Stimulated activated CD8-positive, alpha-beta memory T cell treated with anti-CD3 and anti-CD28 coated beads, Interleukin-12 subunit alpha, Interleukin-12 subunit beta, amount 100 ng/mL, for 4 hours (primary cell): ENCODE data around the gene DDX27.
"Not testable (repeated sequence)": the region's sequence is repeated elsewhere in the genome, so short reads cannot be mapped to it uniquely, and the experiment has no call there.

Experiments
- DNase-seq: peaks from one replicate; pipeline ENCODE4 v3.0.0-alpha.2; 2020; ENCODE audit warnings: low read depth

The DDX27 gene

GRCh38 chr20:49219091-49219923 lies at the start of gene DDX27:
Gene DDX27, plus strand, starts transcription at chr20:49219416. Its CDS starts 33 bp downstream, at chr20:49219449.
- peak; percentile 89 for DNase-seq

GRCh38 chr20:49169547-49169946 lies 49.7 kb upstream of the DDX27 start:
- DNase-seq = no peak

- DNase-seq = no peak
Measured at GRCh38 chr20:49170714-49171113, 48.5 kb upstream of the DDX27 start.

GRCh38 chr20:49171909-49172308 lies 47.3 kb upstream of the DDX27 start:
- no peak for DNase-seq

- DNase-seq = no peak
Measured at GRCh38 chr20:49172413-49172812, 46.8 kb upstream of the DDX27 start.

- DNase-seq = no peak
Measured at GRCh38 chr20:49174183-49174582, 45.0 kb upstream of the DDX27 start.

DNA sequence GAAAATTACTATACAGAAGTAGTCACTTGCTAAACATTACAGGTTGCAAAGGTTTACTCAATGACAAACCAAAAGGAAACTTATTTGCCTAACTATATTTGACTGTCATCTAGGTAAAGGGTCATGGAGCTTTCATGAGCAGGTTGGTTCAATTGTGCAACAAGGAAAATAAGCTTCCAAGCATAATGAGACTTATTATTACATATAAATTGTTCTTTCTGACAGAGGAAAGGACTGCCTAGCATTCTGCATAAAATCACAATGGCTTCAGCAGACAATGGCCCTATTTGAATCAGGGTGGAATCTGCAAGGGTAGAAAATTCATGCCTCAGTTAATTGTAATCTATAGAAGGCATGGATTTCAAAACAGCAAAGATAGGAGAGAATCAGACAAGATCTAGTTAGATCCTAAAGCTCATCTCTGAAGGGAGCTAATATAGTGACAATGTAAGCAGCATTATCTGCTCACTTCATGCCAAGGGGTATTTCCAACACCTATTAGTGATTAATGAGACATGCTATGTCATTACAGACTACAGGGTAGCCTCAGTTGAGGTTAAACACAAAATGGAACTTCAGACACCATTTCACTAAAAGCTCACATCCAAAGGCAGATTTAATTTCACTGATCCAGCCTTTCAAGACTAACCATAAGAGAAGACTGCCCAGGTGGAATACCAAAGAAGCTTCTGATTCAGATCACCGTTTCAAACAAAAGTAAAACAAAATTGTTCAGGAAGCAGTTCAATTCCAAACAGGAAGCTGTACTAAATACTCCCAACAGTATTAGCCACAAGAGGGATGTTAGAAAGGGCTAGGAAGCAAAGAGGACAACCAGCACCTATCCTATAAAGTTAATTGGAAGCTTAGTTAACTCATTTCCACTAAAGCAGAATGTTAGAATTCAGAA lies 39.6 kb upstream of the DDX27 start:
- no peak for DNase-seq

DNA sequence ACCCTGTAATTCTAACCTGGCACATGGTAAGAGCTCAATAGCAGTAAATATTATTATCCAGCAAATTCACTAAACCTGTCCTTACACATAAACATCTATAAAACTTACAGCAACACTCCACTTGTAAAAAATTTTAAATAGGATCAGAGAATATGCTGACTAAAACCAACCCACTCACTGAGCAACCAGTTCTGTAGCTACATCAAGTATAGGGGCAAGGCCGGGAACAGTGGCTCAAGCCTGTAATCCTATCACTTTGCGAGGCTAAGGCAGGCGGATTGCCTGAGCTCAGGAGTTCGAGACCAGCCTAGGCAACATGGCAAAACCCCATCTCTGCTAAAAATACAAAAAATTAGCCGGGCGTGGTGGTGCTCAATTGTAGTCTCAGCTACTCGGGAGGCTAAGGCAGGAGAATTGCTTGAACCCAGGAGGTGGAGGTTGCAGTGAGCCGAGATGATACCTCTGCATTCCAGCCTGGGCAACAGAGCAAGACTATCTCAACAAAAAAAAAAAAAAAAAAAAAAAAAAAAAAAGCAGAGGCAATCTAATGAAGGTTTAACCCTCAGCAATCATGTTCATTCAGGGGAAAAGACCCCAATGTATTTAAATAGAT lies 37.8 kb upstream of the DDX27 start:
- DNase-seq = no peak

DNA sequence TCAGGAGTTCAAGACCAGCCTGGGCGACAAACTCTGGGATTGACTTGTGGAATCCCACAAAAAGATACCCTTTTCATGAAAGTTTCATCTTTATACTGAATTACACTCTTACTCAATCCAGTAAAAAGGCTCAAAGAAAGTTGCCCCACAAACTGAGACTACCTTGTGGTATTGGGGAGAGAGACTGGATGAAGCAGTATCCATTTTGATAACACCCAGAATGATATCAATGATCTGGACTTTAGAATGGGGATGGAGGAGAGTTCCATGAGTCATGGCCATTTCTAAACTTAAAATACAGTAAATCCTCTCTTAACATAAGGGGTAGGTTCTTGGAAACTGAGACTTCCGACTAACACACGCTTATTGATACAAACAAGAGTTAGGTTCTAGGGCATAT lies 35.8 kb upstream of the DDX27 start:
- DNase-seq = no peak

- DNase-seq = not testable (repeated sequence)
Measured at GRCh38 chr20:49184084-49184501, 35.1 kb upstream of the DDX27 start.

DNA sequence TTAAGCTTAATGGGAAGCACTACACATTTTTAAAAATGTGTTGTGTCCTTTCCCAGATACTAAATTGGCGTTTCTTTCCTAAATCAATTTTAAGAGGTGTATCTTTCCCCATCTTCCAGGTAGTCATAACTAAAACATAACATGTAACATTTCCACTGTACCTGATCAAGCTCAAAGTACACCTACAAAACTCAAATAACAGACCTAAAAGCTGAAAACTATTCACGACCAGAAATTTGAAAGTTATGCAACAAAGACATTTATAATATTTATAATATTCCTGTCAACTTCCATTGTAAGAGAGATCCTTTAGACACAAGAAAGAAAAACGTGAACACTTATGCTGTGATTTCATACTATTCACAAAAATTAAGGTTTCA lies 34.5 kb upstream of the DDX27 start:
- DNase-seq = no peak

GRCh38 chr20:49185071-49185761 lies 34.0 kb upstream of the DDX27 start:
- no peak for DNase-seq

DNA sequence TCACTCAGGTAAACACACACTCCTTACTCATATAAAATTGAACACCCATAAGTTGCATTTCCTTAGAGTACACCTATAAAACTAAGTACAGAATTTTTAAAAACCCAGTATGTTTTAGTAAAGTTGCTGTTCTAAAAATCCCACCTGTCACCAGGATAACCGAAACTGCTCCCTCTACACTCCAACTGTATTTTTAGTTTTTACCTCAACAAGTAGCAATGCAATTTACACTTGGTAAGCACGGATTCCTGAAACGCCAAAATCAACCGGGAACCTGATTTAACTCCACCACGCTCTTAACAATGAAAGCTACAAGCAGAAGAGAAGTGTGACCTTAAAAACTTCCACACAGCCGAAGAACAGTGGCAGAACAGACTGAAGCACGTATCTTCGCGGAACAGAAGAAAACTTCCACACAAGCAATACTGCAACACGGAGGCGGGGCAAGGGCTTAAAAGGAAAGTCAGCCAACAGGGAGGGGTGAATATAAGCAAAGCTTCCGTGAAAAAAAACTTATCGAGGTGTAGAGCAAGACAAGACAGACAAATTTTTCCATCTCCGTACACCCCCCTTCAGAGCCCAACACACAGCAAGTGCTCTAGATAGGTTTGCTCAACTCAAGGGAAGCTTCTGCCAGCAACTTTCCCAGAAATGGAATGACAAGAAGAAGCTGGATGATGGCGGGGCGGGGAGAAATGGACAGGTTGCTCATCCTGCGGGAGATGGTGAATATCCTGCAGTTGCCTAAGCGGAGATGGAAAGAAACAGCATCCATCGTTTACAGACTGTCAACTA lies 32.5 kb upstream of the DDX27 start:
- DNase-seq = peak; percentile 43

GRCh38 chr20:49187330-49187850 lies 31.8 kb upstream of the DDX27 start:
- DNase-seq = no peak

DNA sequence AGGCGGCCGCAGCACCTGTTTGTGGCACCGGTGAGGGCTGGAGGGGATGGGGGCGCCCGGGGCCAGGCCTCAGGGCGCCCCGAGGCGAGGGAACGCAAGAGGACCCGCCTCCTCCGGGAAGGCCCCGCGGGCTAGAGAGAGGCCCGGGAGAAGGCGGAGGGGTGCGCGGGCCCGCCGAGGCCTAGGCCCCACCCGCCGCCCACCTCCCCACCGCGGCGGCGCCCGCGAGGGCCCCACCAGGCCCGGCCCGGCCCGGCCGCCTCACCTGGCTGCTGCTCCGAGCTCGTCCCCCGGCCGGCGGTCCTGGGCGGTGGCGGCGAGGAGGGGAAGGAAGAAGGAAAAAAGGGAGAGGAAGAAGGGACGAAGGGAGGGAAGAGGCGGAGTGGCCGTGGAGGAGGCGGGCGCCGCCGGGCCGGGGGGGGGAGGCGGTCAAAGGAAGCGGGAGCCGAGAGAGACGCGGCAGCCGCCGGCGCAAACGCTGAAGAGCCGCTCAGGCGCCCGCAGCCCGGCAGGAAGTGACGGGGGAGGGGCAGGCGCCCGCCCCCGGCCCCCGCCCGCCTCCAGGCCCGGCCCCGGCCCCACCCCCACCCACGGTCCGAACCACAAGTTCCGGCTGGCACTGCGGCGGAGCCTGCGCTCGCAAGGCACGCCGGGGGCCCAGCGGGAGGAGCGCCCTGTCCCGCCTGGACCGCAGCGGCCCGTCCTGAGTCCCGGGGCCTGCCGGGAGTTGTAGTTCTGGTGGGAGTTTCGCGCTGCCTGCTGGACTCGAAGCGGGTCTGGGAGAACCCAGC lies 31.2 kb upstream of the DDX27 start, which contains the start of gene STAU1:
TSS of gene STAU1 (minus strand) at position 484 of the 791 bp plus-strand sequence. CDS start 22,133 bp downstream, outside the sequence.
- DNase-seq = peak; percentile 93

DNA sequence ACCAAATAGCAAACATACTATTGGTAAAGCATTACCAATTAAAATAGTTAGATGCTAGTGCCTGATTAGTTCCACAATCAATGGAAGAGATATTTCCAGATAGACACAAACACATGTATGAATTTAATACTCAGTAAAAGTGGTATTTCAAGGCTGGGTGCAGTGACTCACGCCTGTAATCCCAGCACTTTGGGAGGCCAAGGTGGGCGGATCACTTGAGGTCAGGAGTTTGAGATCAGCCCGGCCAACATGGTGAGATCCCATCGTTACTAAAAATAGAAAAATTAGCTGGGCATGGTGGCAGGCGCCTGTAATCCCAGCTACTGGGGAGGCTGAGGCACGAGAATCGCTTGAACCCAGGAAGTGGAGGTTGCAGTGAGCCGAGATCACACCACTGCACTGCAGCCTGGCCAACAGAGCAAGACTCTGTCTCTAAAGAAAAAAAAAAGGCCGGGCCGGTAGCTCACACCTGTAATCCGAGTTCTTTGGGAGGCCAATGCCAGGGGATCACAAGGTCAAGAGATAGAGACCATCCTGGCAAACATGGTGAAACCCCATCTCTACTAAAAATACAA lies 26.2 kb upstream of the DDX27 start:
- not testable (repeated sequence) for DNase-seq

- DNase-seq = no peak
Measured at GRCh38 chr20:49199729-49200293, 19.4 kb upstream of the DDX27 start.

DNA sequence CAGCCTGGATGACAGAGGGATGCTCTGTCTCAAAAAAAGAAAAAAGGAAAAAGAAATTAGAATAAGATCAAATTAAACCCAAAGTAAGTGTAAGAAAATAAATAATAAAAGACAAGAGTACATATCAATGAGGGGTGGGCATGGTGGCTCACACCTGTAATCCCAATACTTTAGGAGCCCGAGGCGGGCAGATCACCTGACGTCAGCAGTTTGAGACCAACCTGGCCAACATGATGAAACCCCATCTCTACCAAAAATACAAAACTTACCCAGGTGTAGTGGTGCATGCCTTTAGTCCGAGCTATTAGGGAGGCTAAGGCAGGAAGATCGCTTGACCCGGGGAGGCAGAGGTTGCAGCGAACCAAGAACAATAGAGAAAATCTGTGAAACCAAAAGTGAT lies 16.2 kb upstream of the DDX27 start:
- DNase-seq = no peak

GRCh38 chr20:49203746-49204145 lies 15.5 kb upstream of the DDX27 start:
- no peak for DNase-seq
